Left renal cortex interstitium (tissue), 4 donors: ENCODE data around the gene PPRC1. TPM values are rescaled to one million over a fixed set of nuclear protein-coding genes. Genes with fewer than 3 reads are reported as not detected.
"Not testable (repeated sequence)": the region's sequence is repeated elsewhere in the genome, so short reads cannot be mapped to it uniquely, and the experiment has no call there.

Source experiments
- DNase-seq, 4 donors: peaks; one replicate each; pipeline ENCODE4 v3.0.0-alpha.2; 2013; ENCODE audit warnings: low read depth in 4 of 4, low spot score in 2 of 4, missing footprints in 1 of 4
- polyA plus RNA-seq, 4 donors: library from polyadenylated mRNA; unstranded; fragments of 120-200 nt; gene quantifications; one replicate each; pipeline ENCODE4 v1.2.1, GENCODE V29; 2013; ENCODE audit not compliant: insufficient read length in 4 of 4

Gene PPRC1
- polyA plus RNA-seq, 4 donors, result 27.5 to 41.2 (median 33.5) TPM

- DNase-seq, result no peak
These were observed 53.1 kb downstream of the PPRC1 start for GRCh38 chr10:102185811-102186527.

- no peak for DNase-seq
These were observed 55.6 kb downstream of the PPRC1 start for GRCh38 chr10:102188298-102188940.

DNA sequence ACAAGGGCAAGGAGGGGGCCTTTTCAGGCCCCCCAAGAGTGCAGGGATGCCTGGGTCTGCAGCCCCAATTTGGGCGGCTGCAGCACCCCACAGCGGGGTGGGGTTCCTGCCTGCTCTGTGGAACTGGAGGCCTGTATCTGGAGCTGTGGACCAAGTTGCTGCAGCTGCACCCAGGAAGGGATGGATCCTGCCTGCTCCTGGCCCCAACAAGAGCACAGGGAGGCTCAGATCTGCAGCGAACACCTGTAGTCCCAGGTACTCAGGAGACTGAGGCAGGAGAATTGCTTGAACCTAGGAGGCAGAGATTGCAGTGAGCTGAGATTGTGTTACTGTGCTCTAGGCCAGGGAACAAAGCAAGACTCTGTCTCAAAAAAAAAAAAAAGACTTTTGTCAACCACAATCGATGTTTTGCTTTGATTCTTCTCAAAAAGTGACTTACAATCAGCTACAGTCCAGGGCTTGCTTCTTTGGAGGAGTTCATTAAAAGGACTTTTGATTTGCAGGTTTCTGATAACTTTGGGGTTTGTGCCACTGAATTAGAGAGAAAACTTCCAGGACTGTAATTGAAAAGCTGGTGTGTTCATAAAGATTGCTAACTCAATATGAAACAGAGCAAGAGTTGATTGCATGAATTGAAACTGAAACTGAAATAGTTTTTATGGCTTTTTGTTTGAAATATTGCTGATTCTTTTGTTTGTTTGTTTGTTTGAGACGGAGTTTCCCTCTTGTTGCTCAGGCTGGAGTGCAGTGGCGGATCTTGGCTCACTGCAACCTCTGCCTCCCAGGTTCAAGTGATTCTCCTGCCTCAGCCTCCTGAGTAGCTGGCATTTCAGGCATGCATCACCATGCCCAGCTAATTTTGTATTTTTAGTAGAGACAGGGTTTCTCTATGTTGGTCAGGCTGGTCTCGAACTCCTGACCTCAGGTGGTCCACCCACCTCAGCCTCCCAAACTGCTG is 56.4 kb downstream of the PPRC1 start:
- not testable (repeated sequence) for DNase-seq

DNA sequence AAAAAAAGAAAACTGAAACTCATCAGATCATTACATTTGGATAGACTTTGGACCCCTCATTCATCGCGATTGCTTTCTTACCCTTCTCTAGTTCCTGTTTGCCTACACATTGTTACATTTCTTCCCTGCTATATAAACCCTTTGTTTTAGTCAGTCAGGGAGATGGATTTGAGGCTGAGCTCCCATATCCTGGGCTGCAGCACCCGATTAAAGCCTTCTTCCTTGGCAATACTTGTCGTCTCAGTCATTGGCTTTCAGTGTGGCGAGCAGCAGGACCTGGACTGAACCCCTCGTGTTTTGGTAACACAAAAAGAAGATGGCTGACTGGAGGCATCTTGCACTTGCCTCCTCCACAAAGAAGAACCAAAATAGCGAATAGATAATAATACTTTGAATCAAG is 59.1 kb downstream of the PPRC1 start:
- DNase-seq, result no peak

DNA sequence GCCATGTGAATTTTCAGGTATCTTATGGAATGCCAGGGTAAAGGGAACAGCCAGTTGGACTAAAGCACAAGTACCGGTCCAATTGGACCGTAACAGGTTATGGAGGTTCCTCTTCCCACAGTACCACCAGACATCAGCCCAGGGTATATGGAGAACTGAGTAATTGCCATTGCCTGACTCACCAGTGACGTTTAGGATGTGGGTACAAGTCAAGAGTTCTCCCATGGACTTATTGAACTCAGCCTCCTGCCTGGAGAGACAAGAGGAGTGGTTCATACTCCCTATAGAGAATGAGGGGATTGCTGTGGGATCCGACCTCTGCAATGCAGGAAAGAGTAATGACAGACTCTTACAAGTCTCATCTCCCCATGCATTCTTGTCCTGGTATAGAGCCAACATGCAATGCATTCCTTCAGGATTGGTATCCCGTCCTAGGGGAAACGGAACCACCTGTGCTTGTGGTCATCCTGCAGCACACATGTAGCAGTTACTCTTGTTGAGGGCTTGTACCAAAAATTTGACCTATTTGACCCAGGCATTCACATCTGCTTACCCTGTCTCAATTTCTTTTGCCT is 62.5 kb downstream of the PPRC1 start:
- DNase-seq, result no peak

- no peak for DNase-seq
These were observed 64.1 kb downstream of the PPRC1 start for GRCh38 chr10:102196893-102197292.

GRCh38 chr10:102198027-102198426 is 65.2 kb downstream of the PPRC1 start:
- no peak for DNase-seq

Other genes with a start within 250 kb of the PPRC1 start
- gene ARMH3, start 76.9 kb upstream of the PPRC1 start, polyA plus RNA-seq, result 10 to 100 TPM; 16.6 to 21.1 (median 19.5) TPM
- gene HPS6, start 67.7 kb upstream of the PPRC1 start, polyA plus RNA-seq, result 10 to 100 TPM; 10.8 to 17.5 (median 13.7) TPM
- 100 to 1,000 TPM; 108 to 149 (median 124) TPM for gene LDB1, start 12.7 kb upstream of the PPRC1 start, polyA plus RNA-seq
- 10 to 100 TPM; 89.0 to 98.2 (median 93.0) TPM for gene NOLC1, start 19.3 kb downstream of the PPRC1 start, polyA plus RNA-seq
- gene ELOVL3, start 93.3 kb downstream of the PPRC1 start, polyA plus RNA-seq, result 1 to 10 TPM; 1.9 to 2.9 (median 2.5) TPM
- 1 to 10 TPM in 3 of 4 donors, under 1 TPM in 1; 0.58 to 1.1 (median 1.1) TPM for gene PITX3, start 108.5 kb downstream of the PPRC1 start, polyA plus RNA-seq
- gene GBF1, start 112.5 kb downstream of the PPRC1 start, polyA plus RNA-seq, result 10 to 100 TPM; 39.9 to 58.8 (median 47.2) TPM